Esophagus muscularis mucosa (tissue), 4 donors: ENCODE results near the gene LAMA5. TPM values are rescaled to one million over a fixed set of nuclear protein-coding genes. Genes with fewer than 3 reads are reported as not detected.

Experiments
- DNase-seq: peaks from one replicate; pipeline ENCODE4 v3.0.0-alpha.2; 2017; ENCODE audit errors: extremely low spot score
- H3K27ac ChIP-seq, 4 donors: fragments of 200-600 bp; sonication (generic); replicated peaks in 1 of 4; 1 replicate in 3 of 4; 2 replicates in 1 of 4; pipeline ENCODE4 v1.5.1; 2016 to 2019; ENCODE audit warnings: mild to moderate bottlenecking in 1 of 4
- H3K27me3 ChIP-seq, 4 donors: fragments of 200-600 bp; sonication (generic); one replicate each; pipeline versions ENCODE4 v1.5.1 to v1.6.0; 2016 to 2019
- H3K36me3 ChIP-seq, 4 donors: fragments of 200-600 bp; sonication (generic); one replicate each; pipeline ENCODE4 v1.5.1; 2016 to 2019
- H3K4me1 ChIP-seq, 4 donors: fragments of 200-600 bp; sonication (generic); one replicate each; pipeline ENCODE4 v1.5.1; 2016 to 2019
- H3K4me3 ChIP-seq, 4 donors: fragments of 200-600 bp; sonication (generic); 1 replicate in 2 of 4; 2 replicates in 2 of 4; pipeline ENCODE4 v1.5.1; 2016 to 2019; ENCODE audit warnings: mild to moderate bottlenecking in 4 of 4, moderate library complexity in 1 of 4
- H3K9me3 ChIP-seq, 4 donors: fragments of 200-600 bp; sonication (generic); 1 replicate in 3 of 4; 2 replicates in 1 of 4; pipeline ENCODE4 v1.5.1; 2016 to 2019
- CTCF ChIP-seq, 3 experiments: fragments of 200-600 bp in 2 of 3; fragments of 450-650 bp in 1 of 3; sonication (generic) in 2 of 3; IDR thresholded peaks; one replicate each; pipeline ENCODE4 v1.5.1; 2017 to 2019; ENCODE audit warnings: antibody characterized with exemption in 3 of 3, mild to moderate bottlenecking in 2 of 3, moderate library complexity in 1 of 3
- EP300 ChIP-seq: sonication (generic); formaldehyde crosslinking; IDR thresholded peaks from one replicate; pipeline ENCODE4 v1.6.1; 2017; ENCODE audit warnings: antibody characterized with exemption
- POLR2A ChIP-seq: fragments of 450-650 bp; IDR thresholded peaks from one replicate; pipeline ENCODE4 v1.6.1; 2017; ENCODE audit warnings: antibody characterized with exemption, moderate library complexity, mild to moderate bottlenecking, low read depth
- POLR2AphosphoS5 ChIP-seq, 2 donors: sonication (generic); formaldehyde crosslinking; IDR thresholded peaks; one replicate each; pipeline ENCODE4 v1.6.1; 2017; ENCODE audit warnings: antibody characterized with exemption in 2 of 2
- WGBS: methylation state at CpG from one replicate; pipeline ENCODE4 v1.1.5; 2018; 5-methylcytosine and 5-hydroxymethylcytosine counted together
- intact Hi-C: fragments of 100-400 bp; cut with DNase I; formaldehyde crosslinking; loops from one replicate; pipeline ENCODE4 v1.15.1; 2023
- total RNA-seq, 4 donors: library from RNA; depleted of rRNA; stranded (reverse); fragments of >200 nt; gene quantifications; one replicate each; pipeline versions ENCODE4 v1.1.0 to v1.2.1, GENCODE V29; 2016

Gene LAMA5
- total RNA-seq, 4 donors from 2014 or later = 70.1 to 257 (median 150) TPM

- intact Hi-C loops = no loop called here
- Histone ChIP-seq H3K4me1 (peaks cover 17 to 31% (median 26%) of the 10 kb centered on the region in 4 donors), H3K36me3 (peaks cover 72 to 100% (median 99%) of the 10 kb centered on the region in 4 donors), H3K27me3 (no peaks in the 10 kb centered on the region), H3K9me3 (no peaks in the 10 kb centered on the region), H3K27ac (peak overlapping the region in 1 of 4 donors; percentile 39), H3K4me3 (no peak overlapping the region)
- no peak for DNase-seq
- 86% methylated on average over 16 of the region's 26 CpGs for WGBS
- no peak for TF ChIP-seq POLR2A
- no peak for TF ChIP-seq CTCF (IDR thresholded peaks at IDR 0.05)
- no peak for TF ChIP-seq EP300
- TF ChIP-seq POLR2AphosphoS5 (IDR thresholded peaks at IDR 0.05) = no peak
These were observed 57.7 kb downstream of the LAMA5 start for GRCh38 chr20:62309198-62309944.

GRCh38 chr20:62308102-62308822 lies 58.9 kb downstream of the LAMA5 start:
- Histone ChIP-seq H3K27me3 (no peaks in the 10 kb centered on the region), H3K4me3 (no peak overlapping the region), H3K27ac (no peak overlapping the region), H3K9me3 (no peaks in the 10 kb centered on the region), H3K4me1 (peaks cover 27 to 42% (median 37%) of the 10 kb centered on the region in 4 donors), H3K36me3 (peaks cover 67 to 97% (median 92%) of the 10 kb centered on the region in 4 donors)
- intact Hi-C loops = no loop called here
- DNase-seq = no peak
- no peak for TF ChIP-seq POLR2A
- no peak for TF ChIP-seq POLR2AphosphoS5 (IDR thresholded peaks at IDR 0.05)
- TF ChIP-seq CTCF (IDR thresholded peaks at IDR 0.05) = no peak
- TF ChIP-seq EP300 = no peak
- WGBS = 85% methylated on average over 18 of the region's 29 CpGs

GRCh38 chr20:62307226-62308101 lies 59.6 kb downstream of the LAMA5 start:
- DNase-seq = no peak
- peaks cover 27 to 44% (median 37%) of the 10 kb centered on the region in 4 donors for H3K4me1 ChIP-seq
- no peaks in the 10 kb centered on the region for H3K27me3 ChIP-seq
- H3K36me3 ChIP-seq = peaks cover 59 to 89% (median 84%) of the 10 kb centered on the region in 4 donors
- intact Hi-C loops = no loop called here
- peak overlapping the region in 1 of 4 donors; percentile 15 for H3K27ac ChIP-seq
- 68% methylated on average over 26 of the region's 42 CpGs for WGBS
- no peak overlapping the region for H3K4me3 ChIP-seq
- no peak for TF ChIP-seq POLR2A
- TF ChIP-seq CTCF (IDR thresholded peaks at IDR 0.05) = no peak
- no peak for TF ChIP-seq EP300
- no peak for TF ChIP-seq POLR2AphosphoS5 (IDR thresholded peaks at IDR 0.05)
- H3K9me3 ChIP-seq = no peaks in the 10 kb centered on the region

GRCh38 chr20:62306414-62307187 lies 60.5 kb downstream of the LAMA5 start:
- WGBS = no CpG with 5 or more reads among the region's 27 CpGs
- intact Hi-C loops = no loop called here
- DNase-seq = no peak
- peaks cover 50 to 81% (median 76%) of the 10 kb centered on the region in 4 donors for H3K36me3 ChIP-seq
- H3K27me3 ChIP-seq = no peaks in the 10 kb centered on the region
- no peak overlapping the region for H3K4me3 ChIP-seq
- H3K9me3 ChIP-seq = no peaks in the 10 kb centered on the region
- H3K27ac ChIP-seq = peak overlapping the region in 1 of 4 donors; percentile 15
- TF ChIP-seq EP300 (no peak), POLR2A (no peak), CTCF (IDR thresholded peaks at IDR 0.05) (no peak), POLR2AphosphoS5 (IDR thresholded peaks at IDR 0.05) (no peak)
- peaks cover 27 to 51% (median 40%) of the 10 kb centered on the region in 4 donors for H3K4me1 ChIP-seq
